GM12878 (cell line): Measurements from ENCODE around the gene LRCH3. TPM values are rescaled to one million over a fixed set of nuclear protein-coding genes. Genes with fewer than 3 reads are reported as not detected.

ENCODE experiments used
- ATAC-seq: fragments of 200-7000 bp; cut with Tn5 transposase; 3 replicates; pipeline ENCODE4 v1.9.1; 2020; ENCODE audit warnings: mild to moderate bottlenecking, moderate library complexity
- BruUV-seq: library from RNA; stranded (reverse); fragments of 400-500 nt; replicated peaks from 2 replicates; lab custom pipeline; 2021; lab: Mats Ljungman, UMichigan
- CTCF ChIA-PET: fragments of 300-600 bp; sonication (Branson Sonifier 250); formaldehyde crosslinking; extraction: SDS; loops from one replicate; lab custom pipeline; 2021; ENCODE audit warnings: inconsistent platforms; lab: Yijun Ruan, JAX
- POLR2A ChIA-PET: fragments of 350-600 bp; formaldehyde crosslinking; extraction: SDS; loops from one replicate; lab custom pipeline; 2021; ENCODE audit warnings: inconsistent platforms; lab: Charles Lee
- RAD21 ChIA-PET: fragments of 300-600 bp; sonication (Branson Sonifier 250); formaldehyde crosslinking; loops from one replicate; lab custom pipeline; 2023; ENCODE audit warnings: antibody characterized with exemption; ENCODE audit not compliant: unreplicated experiment; lab: Charles Lee
- SMC1A ChIA-PET: fragments of 300-600 bp; sonication (Branson Sonifier 250); formaldehyde crosslinking; loops from one replicate; lab custom pipeline; 2023; ENCODE audit not compliant: unreplicated experiment, uncharacterized antibody; lab: Charles Lee
- DNase-seq: peaks from one replicate; pipeline ENCODE4 v3.0.0-alpha.2; 2011; ENCODE audit warnings: low read depth, low spot score
- FAIRE-seq: peaks from 3 replicates; lab custom pipeline; 2011; peaks lifted over from hg19 to GRCh38; lab: Jason Lieb, UNC
- H2AFZ ChIP-seq: 2 replicates; pipeline ENCODE4 v1.6.0; 2011; ENCODE audit warnings: low read depth, low read length, control low read depth; ENCODE audit not compliant: control insufficient read depth
- H3K27ac ChIP-seq: 2 replicates; pipeline ENCODE4 v1.5.1; 2011; ENCODE audit warnings: control low read depth; ENCODE audit not compliant: control insufficient read depth, insufficient read depth
- H3K27me3 ChIP-seq, 2 experiments: replicated peaks in 1 of 2; 2 replicates each; pipeline versions ENCODE4 v1.6.0 to v1.6.1; 2011; ENCODE audit warnings: low read length in 1 of 2; ENCODE audit not compliant: control insufficient read depth in 2 of 2, insufficient read depth in 2 of 2
- H3K36me3 ChIP-seq, 2 experiments: 2 replicates each; pipeline ENCODE4 v1.5.1; 2011; ENCODE audit warnings: low read length in 1 of 2; ENCODE audit not compliant: control insufficient read depth in 2 of 2, insufficient read depth in 2 of 2
- H3K4me1 ChIP-seq: 2 replicates; pipeline ENCODE4 v1.6.1; 2011; ENCODE audit warnings: mild to moderate bottlenecking, low read length, moderate library complexity, mixed read lengths; ENCODE audit not compliant: control insufficient read depth, insufficient read depth
- H3K4me2 ChIP-seq: 2 replicates; pipeline ENCODE4 v1.6.0; 2011; ENCODE audit warnings: control low read depth; ENCODE audit not compliant: control insufficient read depth, insufficient read depth
- H3K4me3 ChIP-seq: fragments of 200-600 bp; sonication (generic); 2 replicates; pipeline ENCODE4 v1.5.1; 2016
- H3K79me2 ChIP-seq: 2 replicates; pipeline ENCODE4 v1.6.0; 2011; ENCODE audit warnings: low read length; ENCODE audit not compliant: control insufficient read depth, insufficient read depth
- H3K9ac ChIP-seq: 2 replicates; pipeline ENCODE4 v1.8.0; 2011; ENCODE audit warnings: low read length, control low read depth, mixed read lengths; ENCODE audit not compliant: control insufficient read depth, insufficient read depth
- H3K9me3 ChIP-seq: replicated peaks from 3 replicates; pipeline ENCODE4 v1.5.1; 2011; ENCODE audit warnings: mild to moderate bottlenecking, low read length; ENCODE audit not compliant: control insufficient read depth, insufficient read depth
- H4K20me1 ChIP-seq: 2 replicates; pipeline ENCODE4 v1.6.0; 2011; ENCODE audit not compliant: control insufficient read depth, insufficient read depth
- CEBPB ChIP-seq, 2 experiments: fragments of 150-350 bp in 1 of 2; IDR thresholded peaks; 2 replicates each; pipeline ENCODE4 v1.6.1; 2012 to 2014; ENCODE audit warnings: low read depth in 2 of 2, low read length in 2 of 2, borderline replicate concordance in 1 of 2, inconsistent platforms in 1 of 2
- NBN ChIP-seq: fragments of 450-650 bp; IDR thresholded peaks from 2 replicates; pipeline ENCODE4 v1.6.1; 2016
- NFIC ChIP-seq: IDR thresholded peaks from 2 replicates; pipeline ENCODE4 v1.6.1; 2012; ENCODE audit warnings: low read depth, mild to moderate bottlenecking, inconsistent platforms, low read length, moderate library complexity
- NR2C1 ChIP-seq: fragments of 450-650 bp; IDR thresholded peaks from 2 replicates; pipeline ENCODE4 v1.6.1; 2017; ENCODE audit warnings: antibody characterized with exemption, mild to moderate bottlenecking, moderate library complexity
- RFX5 ChIP-seq: IDR thresholded peaks from 2 replicates; pipeline ENCODE4 v1.6.1; 2011; ENCODE audit warnings: low read depth, low read length, improper control_type of control experiment
- TARDBP ChIP-seq: IDR thresholded peaks from 2 replicates; pipeline ENCODE4 v1.6.1; 2016; ENCODE audit warnings: borderline replicate concordance
- ZNF24 ChIP-seq: fragments of 450-650 bp; IDR thresholded peaks from 2 replicates; pipeline ENCODE4 v1.6.1; 2017; ENCODE audit warnings: antibody characterized with exemption, mild to moderate bottlenecking
- WGBS: methylation state at CpG from one replicate; pipeline ENCODE4 v1.1.6; 2016; ENCODE audit warnings: low lambda C conversion rate; ENCODE audit not compliant: insufficient replicate concordance, insufficient coverage; ENCODE audit errors: missing lambda C conversion rate; 5-methylcytosine and 5-hydroxymethylcytosine counted together
- in situ Hi-C: fragments of 300-500 bp; cut with MboI; formaldehyde crosslinking; loops from 9 replicates; pipeline ENCODE4 v1.14.3; 2018; ENCODE audit warnings: mixed read lengths
- intact Hi-C: fragments of 100-400 bp; cut with micrococcal nuclease; formaldehyde crosslinking; loops from one replicate; pipeline ENCODE4 v1.14.2; 2022; ENCODE audit not compliant: unreplicated experiment
- polyA plus RNA-seq, 11 experiments: library from polyadenylated mRNA; depleted of rRNA in 4 of 11; unstranded in 6 of 11; stranded (reverse) in 5 of 11; fragments of >200 nt; fragmentation: Nextera tagmentation in 4 of 11; fragmentation: Illumina TruSeq in 1 of 11; extraction: Ambion mirVana in 4 of 11; extraction: Trizol in 1 of 11; gene quantifications; 1 replicate in 1 of 11; 2 replicates in 10 of 11; pipeline versions ENCODE4 v1.2.1 to v1.2.3, GENCODE V29; 2011 to 2016; ENCODE audit warnings: inconsistent platforms in 2 of 11, missing spikeins in 2 of 11, low read depth in 1 of 11
- total RNA-seq, 4 experiments: library from RNA; depleted of rRNA in 3 of 4; stranded (reverse); fragments of >200 nt in 3 of 4; fragmentation: Illumina TruSeq in 1 of 4; extraction: Trizol in 1 of 4; gene quantifications; 2 replicates each; pipeline versions ENCODE4 v1.2.1 to v1.2.3, GENCODE V29; 2013 to 2021
- TF ChIP-seq, protein P1 (sequence below): fragments of 450-650 bp; formaldehyde crosslinking; IDR thresholded peaks from 2 replicates; pipeline ENCODE4 v1.5.0; 2022; ENCODE audit warnings: mild to moderate bottlenecking, missing genetic modification characterization
- TF ChIP-seq, protein P2 (sequence below): fragments of 450-650 bp; IDR thresholded peaks from 2 replicates; pipeline ENCODE4 v1.6.1; 2016; ENCODE audit warnings: mild to moderate bottlenecking

Gene LRCH3
- total and polyA plus RNA-seq, 10 of the 15 experiments (the other 5 are each of a cell fraction or from before 2014, with no cell fraction given), result 3.9 to 136 (median 40.6) TPM

DNA sequence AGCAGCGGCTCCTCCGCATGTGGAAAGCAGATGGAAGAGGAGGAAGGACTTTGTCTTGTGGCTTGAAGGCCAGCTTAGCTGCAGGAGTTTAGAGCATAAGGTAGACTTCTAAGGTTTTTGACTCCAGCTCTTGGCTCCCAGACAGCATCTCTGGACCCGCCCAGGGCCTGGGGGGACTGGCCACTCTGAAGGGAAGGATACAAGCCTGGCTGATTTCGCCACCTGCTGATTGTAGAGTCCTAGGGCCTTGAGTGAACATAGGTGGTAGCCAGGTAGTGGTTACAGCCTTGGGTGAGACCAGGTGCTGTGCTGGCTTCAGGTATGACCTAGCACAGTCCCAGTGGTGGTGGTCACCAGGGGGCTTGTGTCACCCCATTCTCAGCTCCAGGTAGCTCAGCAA lies 110.6 kb downstream of the LRCH3 start:
- CTCF ChIA-PET, result no interaction called here
- DNase-seq (no peak), FAIRE-seq (no peak), ATAC-seq (no peak)
- RAD21 ChIA-PET, result no interaction called here
- H3K27me3 ChIP-seq, result no peaks in the 10 kb centered on the region
- no peak overlapping the region for H3K27ac ChIP-seq
- TF ChIP-seq NFIC, result no peak
- peaks cover 3% of the 10 kb centered on the region; the same call in 1 of the 2 replicates for H3K4me1 ChIP-seq
- 82% methylated on average over 4 of the region's 4 CpGs for WGBS
- no peak overlapping the region for H2AFZ ChIP-seq
- no peaks in the 10 kb centered on the region for H3K9me3 ChIP-seq
- in situ Hi-C loops, result no loop called here
- SMC1A ChIA-PET, result no interaction called here
- POLR2A ChIA-PET, result no interaction called here
- no peak overlapping the region for H3K4me2 ChIP-seq
- H3K79me2 ChIP-seq, result no peaks in the 10 kb centered on the region
- intact Hi-C loops, result no loop called here
- H3K4me3 ChIP-seq, result no peak overlapping the region
- H3K9ac ChIP-seq, result no peak overlapping the region
- no peaks in the 10 kb centered on the region for H4K20me1 ChIP-seq
- BruUV-seq, result no TSS peak
- no peaks in the 10 kb centered on the region; a peak in 1 of 4 replicates for H3K36me3 ChIP-seq

DNA sequence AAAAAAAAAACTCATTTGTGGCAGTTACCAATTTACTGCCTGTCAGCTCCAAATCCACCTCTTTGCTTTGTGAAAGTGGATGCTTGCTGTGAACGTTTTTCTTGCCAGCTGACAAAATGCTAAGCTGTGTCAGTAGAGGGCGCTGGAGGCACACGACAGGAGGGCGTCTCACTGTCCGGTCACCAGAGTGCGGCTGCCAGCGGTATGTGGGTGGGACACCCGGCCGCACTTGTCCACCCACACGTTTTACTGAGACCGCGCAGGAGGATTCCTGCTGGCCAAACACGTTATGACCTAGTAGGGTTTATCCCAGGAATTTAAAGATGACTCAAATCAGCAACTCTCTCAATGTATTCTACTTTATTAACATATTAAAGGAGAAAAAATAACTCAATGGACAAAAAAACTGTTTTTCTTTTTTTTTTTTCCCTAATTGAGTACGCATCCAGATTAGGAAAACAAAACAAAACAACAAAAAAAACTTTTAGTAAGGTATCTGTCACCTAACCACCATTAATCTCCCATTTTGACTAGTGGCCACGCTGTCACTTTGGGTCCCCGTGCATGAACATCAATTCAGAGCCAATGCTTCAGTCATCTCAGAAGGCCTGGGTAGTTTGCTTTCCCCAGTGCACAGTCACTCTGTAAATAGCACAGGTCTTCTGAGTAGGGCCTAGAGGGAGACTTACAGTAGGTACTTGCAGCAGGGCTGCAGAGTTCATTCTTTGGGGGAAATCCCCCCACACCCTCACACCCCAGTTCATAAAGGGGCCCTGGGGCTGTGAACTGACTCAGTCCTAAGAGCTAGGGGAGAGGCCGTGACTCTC lies 115.2 kb downstream of the LRCH3 start:
- H3K4me3 ChIP-seq, result no peak overlapping the region
- SMC1A ChIA-PET, result interaction anchor here (0.6 to 1.6 kb wide), 11 partner anchors 18 to 307 kb away, joined by 3 to 14 read pairs (median 4); partner anchors contain the start of gene RPL35A
- RAD21 ChIA-PET, result interaction anchor here (0.7 to 2.1 kb wide), 6 partner anchors 10 to 307 kb away, joined by 3 to 20 read pairs (median 4); no protein-coding TSS in a partner anchor
- ATAC-seq, result peak; percentile 96
- H3K4me1 ChIP-seq, result peaks cover 7% of the 10 kb centered on the region; the same call in 1 of the 2 replicates
- intact Hi-C loops, result loop anchor here (1.0 to 5.0 kb wide), 2 partner anchors 37 to 151 kb away; no protein-coding TSS in a partner anchor
- CTCF ChIA-PET, result interaction anchor here (0.6 to 5.5 kb wide), 29 partner anchors 9 to 1161 kb away, joined by 3 to 71 read pairs (median 4); partner anchors contain the start of gene RPL35A
- no peaks in the 10 kb centered on the region for H3K79me2 ChIP-seq
- WGBS, result 1% methylated on average over 17 of the region's 17 CpGs
- in situ Hi-C loops, result no loop called here
- no peaks in the 10 kb centered on the region for H4K20me1 ChIP-seq
- 0 out of 2 replicates have a peak overlapping the region, but pooled peaks have one; percentile 2 for H3K4me2 ChIP-seq
- H3K36me3 ChIP-seq, result no peaks in the 10 kb centered on the region
- H2AFZ ChIP-seq, result no peak overlapping the region
- no peak overlapping the region for H3K27ac ChIP-seq
- POLR2A ChIA-PET, result interaction anchor here (0.8 kb wide), 1 partner anchor 36 kb away, joined by 4 read pairs; no protein-coding TSS in a partner anchor
- no peaks in the 10 kb centered on the region for H3K9me3 ChIP-seq
- H3K9ac ChIP-seq, result no peak overlapping the region
- no TSS peak for BruUV-seq
- no peaks in the 10 kb centered on the region for H3K27me3 ChIP-seq
- peak; percentile 25 for DNase-seq
- peak; percentile 85 for FAIRE-seq
- TF ChIP-seq NR2C1 (no peak), RFX5 (no peak), CEBPB (IDR thresholded peaks at IDR 0.05; ENCODE audit: borderline replicate concordance in 1 of 2, low read depth in 2 of 2, low read length in 2 of 2) (no peak), TARDBP (no peak), NBN (0 out of 2 replicates have a peak, but pooled peaks have one; percentile 12), ZNF24 (no peak)
- TF ChIP-seq, protein P1, sequence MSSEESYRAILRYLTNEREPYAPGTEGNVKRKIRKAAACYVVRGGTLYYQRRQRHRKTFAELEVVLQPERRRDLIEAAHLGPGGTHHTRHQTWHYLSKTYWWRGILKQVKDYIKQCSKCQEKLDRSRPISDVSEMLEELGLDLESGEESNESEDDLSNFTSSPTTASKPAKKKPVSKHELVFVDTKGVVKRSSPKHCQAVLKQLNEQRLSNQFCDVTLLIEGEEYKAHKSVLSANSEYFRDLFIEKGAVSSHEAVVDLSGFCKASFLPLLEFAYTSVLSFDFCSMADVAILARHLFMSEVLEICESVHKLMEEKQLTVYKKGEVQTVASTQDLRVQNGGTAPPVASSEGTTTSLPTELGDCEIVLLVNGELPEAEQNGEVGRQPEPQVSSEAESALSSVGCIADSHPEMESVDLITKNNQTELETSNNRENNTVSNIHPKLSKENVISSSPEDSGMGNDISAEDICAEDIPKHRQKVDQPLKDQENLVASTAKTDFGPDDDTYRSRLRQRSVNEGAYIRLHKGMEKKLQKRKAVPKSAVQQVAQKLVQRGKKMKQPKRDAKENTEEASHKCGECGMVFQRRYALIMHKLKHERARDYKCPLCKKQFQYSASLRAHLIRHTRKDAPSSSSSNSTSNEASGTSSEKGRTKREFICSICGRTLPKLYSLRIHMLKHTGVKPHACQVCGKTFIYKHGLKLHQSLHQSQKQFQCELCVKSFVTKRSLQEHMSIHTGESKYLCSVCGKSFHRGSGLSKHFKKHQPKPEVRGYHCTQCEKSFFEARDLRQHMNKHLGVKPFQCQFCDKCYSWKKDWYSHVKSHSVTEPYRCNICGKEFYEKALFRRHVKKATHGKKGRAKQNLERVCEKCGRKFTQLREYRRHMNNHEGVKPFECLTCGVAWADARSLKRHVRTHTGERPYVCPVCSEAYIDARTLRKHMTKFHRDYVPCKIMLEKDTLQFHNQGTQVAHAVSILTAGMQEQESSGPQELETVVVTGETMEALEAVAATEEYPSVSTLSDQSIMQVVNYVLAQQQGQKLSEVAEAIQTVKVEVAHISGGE (CRISPR knock-in tag), result no peak
- TF ChIP-seq, protein P2, sequence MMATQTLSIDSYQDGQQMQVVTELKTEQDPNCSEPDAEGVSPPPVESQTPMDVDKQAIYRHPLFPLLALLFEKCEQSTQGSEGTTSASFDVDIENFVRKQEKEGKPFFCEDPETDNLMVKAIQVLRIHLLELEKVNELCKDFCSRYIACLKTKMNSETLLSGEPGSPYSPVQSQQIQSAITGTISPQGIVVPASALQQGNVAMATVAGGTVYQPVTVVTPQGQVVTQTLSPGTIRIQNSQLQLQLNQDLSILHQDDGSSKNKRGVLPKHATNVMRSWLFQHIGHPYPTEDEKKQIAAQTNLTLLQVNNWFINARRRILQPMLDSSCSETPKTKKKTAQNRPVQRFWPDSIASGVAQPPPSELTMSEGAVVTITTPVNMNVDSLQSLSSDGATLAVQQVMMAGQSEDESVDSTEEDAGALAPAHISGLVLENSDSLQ, result peak; percentile 20; the same call in 1 of the 2 replicates
